ENCODE data around the gene MTR.
A peak's percentile ranks its signal among the peaks of the same experiment; 100 is the strongest.
"Not testable (repeated sequence)": the region's sequence is repeated elsewhere in the genome, so short reads cannot be mapped to it uniquely, and the experiment has no call there.

The MTR gene

GRCh38 chr1:236836157-236836556 is 41.1 kb downstream of the MTR start:
- DNase-seq, result no peak

GRCh38 chr1:236837115-236837514 is 42.0 kb downstream of the MTR start:
- DNase-seq, result no peak

GRCh38 chr1:236837897-236838296 is 42.8 kb downstream of the MTR start:
- no peak for DNase-seq

- DNase-seq, result no peak
These were observed 46.2 kb downstream of the MTR start for GRCh38 chr1:236841341-236841740.

- DNase-seq, result no peak
These were observed 49.6 kb downstream of the MTR start for GRCh38 chr1:236844499-236845271.

- DNase-seq, result no peak
These were observed 50.7 kb downstream of the MTR start for GRCh38 chr1:236845830-236846229.

- DNase-seq, result no peak
These were observed 53.3 kb downstream of the MTR start for GRCh38 chr1:236848274-236848923.

- no peak for DNase-seq
These were observed 55.2 kb downstream of the MTR start for GRCh38 chr1:236850077-236850979.

- DNase-seq, result no peak
These were observed 56.8 kb downstream of the MTR start for GRCh38 chr1:236851871-236852270.

- no peak for DNase-seq
These were observed 59.0 kb downstream of the MTR start for GRCh38 chr1:236853921-236854604.

GRCh38 chr1:236854605-236854983 is 59.5 kb downstream of the MTR start:
- DNase-seq, result no peak

GRCh38 chr1:236856649-236857048 is 61.6 kb downstream of the MTR start:
- DNase-seq, result not testable (repeated sequence)

GRCh38 chr1:236858165-236858564 is 63.1 kb downstream of the MTR start:
- DNase-seq, result no peak

- DNase-seq, result no peak
These were observed 65.0 kb downstream of the MTR start for GRCh38 chr1:236860101-236860500.

- DNase-seq, result no peak
These were observed 65.6 kb downstream of the MTR start for GRCh38 chr1:236860674-236861073.

GRCh38 chr1:236861560-236862218 is 66.6 kb downstream of the MTR start:
- DNase-seq, result no peak

- no peak for DNase-seq
These were observed 67.1 kb downstream of the MTR start for GRCh38 chr1:236862219-236862591.

- no peak for DNase-seq
These were observed 67.6 kb downstream of the MTR start for GRCh38 chr1:236862615-236863211.

GRCh38 chr1:236864211-236864610 is 69.1 kb downstream of the MTR start:
- DNase-seq, result no peak

GRCh38 chr1:236864996-236865817 is 70.1 kb downstream of the MTR start:
- no peak for DNase-seq

- DNase-seq, result peak; percentile 28
These were observed 70.7 kb downstream of the MTR start for GRCh38 chr1:236865818-236866155.
